K562 (cell line): ENCODE data around the gene OTUB2. TPM values are rescaled to one million over a fixed set of nuclear protein-coding genes. Genes with fewer than 3 reads are reported as not detected.

Experiments
- ATAC-seq: fragments of 200-7000 bp; cut with Tn5 transposase; 3 replicates; pipeline ENCODE4 v1.9.1; 2020; ENCODE audit warnings: moderate library complexity
- BruUV-seq: library from RNA; stranded (reverse); fragments of 400-500 nt; replicated peaks from 2 replicates; lab custom pipeline; 2021; lab: Mats Ljungman, UMichigan
- CTCF ChIA-PET: fragments of 300-600 bp; formaldehyde crosslinking; extraction: SDS; loops from one replicate; lab custom pipeline; 2021; ENCODE audit warnings: low intra/inter-chr PET ratio; lab: Yijun Ruan, JAX
- POLR2A ChIA-PET: fragments of 300-600, 350-650 bp; sonication (Branson Sonifier 250); formaldehyde crosslinking; extraction: SDS; loops from one replicate; lab custom pipeline; 2021; ENCODE audit warnings: antibody characterized with exemption, inconsistent platforms; lab: Yijun Ruan, JAX
- DNase-seq, 4 experiments: peaks; one replicate each; pipeline versions ENCODE4 v3.0.0 to v3.0.0-alpha.2; 2011 to 2018; ENCODE audit warnings: low spot score in 3 of 4, mixed read lengths in 3 of 4; ENCODE audit errors: extremely low read depth in 1 of 4
- FAIRE-seq: peaks from 2 replicates; lab custom pipeline; 2011; peaks lifted over from hg19 to GRCh38; lab: Jason Lieb, UNC
- H2AFZ ChIP-seq: 2 replicates; pipeline ENCODE4 v1.6.0; 2011; ENCODE audit warnings: low read depth, low read length, control low read depth, inconsistent platforms
- H3K27ac ChIP-seq: fragments of 200-600 bp; 3 replicates; pipeline ENCODE4 v1.8.0; 2011; ENCODE audit warnings: low read depth, mild to moderate bottlenecking, control low read depth, inconsistent platforms, low read length, moderate library complexity, mixed read lengths; ENCODE audit errors: extremely low read depth
- H3K27me3 ChIP-seq, 2 experiments: fragments of 300-600 bp in 1 of 2; 2 replicates in 1 of 2; 3 replicates in 1 of 2; pipeline versions ENCODE4 v1.6.0 to v1.8.0; 2011; ENCODE audit warnings: inconsistent platforms in 2 of 2, low read length in 2 of 2, mild to moderate bottlenecking in 1 of 2, mixed read lengths in 1 of 2, moderate library complexity in 1 of 2; ENCODE audit not compliant: control insufficient read depth in 2 of 2, insufficient read depth in 2 of 2
- H3K36me3 ChIP-seq: fragments of 300-600 bp; 3 replicates; pipeline ENCODE4 v1.8.0; 2011; ENCODE audit warnings: mild to moderate bottlenecking, low read length, inconsistent platforms; ENCODE audit not compliant: control insufficient read depth, insufficient read depth
- H3K4me1 ChIP-seq, 2 experiments: fragments of 200-600 bp in 1 of 2; replicated peaks in 1 of 2; 2 replicates in 1 of 2; 3 replicates in 1 of 2; pipeline versions ENCODE4 v1.5.1 to v1.8.0; 2011; ENCODE audit warnings: inconsistent platforms in 2 of 2, low read length in 2 of 2, mild to moderate bottlenecking in 1 of 2, mixed read lengths in 1 of 2, moderate library complexity in 1 of 2; ENCODE audit not compliant: control insufficient read depth in 2 of 2, insufficient read depth in 2 of 2
- H3K4me2 ChIP-seq: 2 replicates; pipeline ENCODE4 v1.6.1; 2011; ENCODE audit warnings: low read length, control low read depth, inconsistent platforms, mixed read lengths; ENCODE audit not compliant: insufficient read depth
- H3K4me3 ChIP-seq: fragments of 200-600 bp; sonication (generic), shearing (Covaris generic); 2 replicates; pipeline ENCODE4 v1.5.1; 2016; ENCODE audit warnings: control low read depth, inconsistent platforms
- H3K79me2 ChIP-seq: fragments of 200-600 bp; 3 replicates; pipeline ENCODE4 v1.8.0; 2011; ENCODE audit warnings: low read length, inconsistent platforms; ENCODE audit not compliant: control insufficient read depth, insufficient read depth
- H3K9ac ChIP-seq, 2 experiments: 2 replicates each; pipeline versions ENCODE4 v1.6.0 to v1.6.1; 2011; ENCODE audit warnings: low read depth in 2 of 2, low read length in 2 of 2, control low read depth in 1 of 2, inconsistent platforms in 1 of 2, mild to moderate bottlenecking in 1 of 2, mixed read lengths in 1 of 2; ENCODE audit not compliant: insufficient read depth in 1 of 2
- H3K9me1 ChIP-seq: one replicate; pipeline ENCODE4 v1.6.0; 2011; ENCODE audit warnings: inconsistent platforms, mild to moderate bottlenecking, low read length, moderate library complexity; ENCODE audit not compliant: control insufficient read depth, insufficient read depth
- H3K9me3 ChIP-seq: replicated peaks from 2 replicates; pipeline ENCODE4 v1.5.1; 2011; ENCODE audit warnings: low read depth, low read length, inconsistent platforms; ENCODE audit not compliant: control insufficient read depth, insufficient read depth
- H4K20me1 ChIP-seq: replicated peaks from 2 replicates; pipeline ENCODE4 v1.6.1; 2011; ENCODE audit warnings: low read length, inconsistent platforms, mixed read lengths; ENCODE audit not compliant: control insufficient read depth, insufficient read depth
- BRF1 ChIP-seq: IDR thresholded peaks from 3 replicates; pipeline ENCODE4 v1.6.1; 2011; ENCODE audit warnings: borderline replicate concordance, mild to moderate bottlenecking; ENCODE audit not compliant: insufficient read length; ENCODE audit errors: extremely low read depth
- ERF ChIP-seq: fragments of 450-650 bp; formaldehyde crosslinking; IDR thresholded peaks from 2 replicates; pipeline ENCODE4 v1.4.0; 2020; ENCODE audit warnings: mild to moderate bottlenecking, mixed read lengths
- HMGN3 ChIP-seq: IDR thresholded peaks from 2 replicates; pipeline ENCODE4 v1.6.1; 2011; ENCODE audit warnings: borderline replicate concordance, low read depth, mild to moderate bottlenecking, mixed read lengths, low read length; ENCODE audit not compliant: insufficient read length; ENCODE audit errors: extremely low read depth
- IRF9 ChIP-seq: fragments of 450-650 bp; IDR thresholded peaks from 2 replicates; pipeline ENCODE4 v1.6.1; 2016; ENCODE audit warnings: missing biosample characterization, missing genetic modification characterization
- KDM2B ChIP-seq: fragments of 250-450 bp; sonication (Bioruptor Pico); IDR thresholded peaks from 2 replicates; pipeline ENCODE4 v1.8.0; 2021; ENCODE audit warnings: mild to moderate bottlenecking, moderate library complexity
- KLF6 ChIP-seq: fragments of 250-450 bp; sonication (Bioruptor Pico); IDR thresholded peaks from 2 replicates; pipeline ENCODE4 v1.4.0; 2020; ENCODE audit warnings: mild to moderate bottlenecking, moderate library complexity, borderline replicate concordance
- MTA1 ChIP-seq: fragments of 450-650 bp; IDR thresholded peaks from 2 replicates; pipeline ENCODE4 v1.6.1; 2017; ENCODE audit warnings: borderline replicate concordance
- PRDM10 ChIP-seq: fragments of 450-650 bp; IDR thresholded peaks from 2 replicates; pipeline ENCODE4 v1.6.1; 2018; ENCODE audit not compliant: partially characterized antibody
- ZNF586 ChIP-seq: fragments of 450-650 bp; formaldehyde crosslinking; conservative IDR thresholded peaks from 2 replicates; pipeline ENCODE4 v1.4.0; 2020; ENCODE audit warnings: mild to moderate bottlenecking, moderate library complexity
- ZNF655 ChIP-seq: fragments of 250-450 bp; sonication (Bioruptor Pico); IDR thresholded peaks from 2 replicates; pipeline ENCODE4 v1.5.0; 2021
- ZNF76 ChIP-seq: fragments of 250-450 bp; sonication (Bioruptor Pico); IDR thresholded peaks from 2 replicates; pipeline ENCODE4 v1.4.0; 2020; ENCODE audit warnings: mild to moderate bottlenecking, moderate library complexity, borderline replicate concordance
- ZNF785 ChIP-seq: fragments of 250-450 bp; sonication (Bioruptor Pico); IDR thresholded peaks from 2 replicates; pipeline ENCODE4 v1.4.0; 2020; ENCODE audit warnings: mild to moderate bottlenecking
- WGBS: fragments of 100-300 bp; shearing (Covaris generic); methylation state at CpG from one replicate; pipeline ENCODE4 v1.1.6; 2016; ENCODE audit warnings: low coverage, mixed read lengths; ENCODE audit not compliant: insufficient coverage; ENCODE audit errors: missing lambda C conversion rate; 5-methylcytosine and 5-hydroxymethylcytosine counted together
- in situ Hi-C: fragments of 300-500 bp; cut with MboI; formaldehyde crosslinking; loops from 4 replicates; pipeline ENCODE4 v1.15.0; 2018; ENCODE audit warnings: inconsistent platforms, mixed read lengths
- intact Hi-C: fragments of 100-400 bp; cut with micrococcal nuclease; formaldehyde crosslinking; loops from 2 replicates; pipeline ENCODE4 v1.14.2; 2022
- polyA plus RNA-seq, 8 experiments: library from polyadenylated mRNA; depleted of rRNA in 4 of 8; stranded (reverse) in 5 of 8; unstranded in 3 of 8; fragments of >200 nt; fragmentation: Nextera tagmentation in 2 of 8; fragmentation: Illumina TruSeq in 1 of 8; extraction: Ambion mirVana in 2 of 8; extraction: Trizol in 1 of 8; gene quantifications; 2 replicates each; pipeline versions ENCODE4 v1.2.1 to v1.2.3, GENCODE V29; 2011 to 2014; ENCODE audit warnings: inconsistent platforms in 1 of 8, missing spikeins in 1 of 8
- total RNA-seq, 7 experiments: library from RNA; depleted of rRNA in 6 of 7; stranded (reverse); fragments of >200 nt in 6 of 7; fragmentation: Illumina TruSeq in 2 of 7; extraction: Trizol in 2 of 7; gene quantifications; 2 replicates each; pipeline versions ENCODE4 v1.2.1 to v1.2.3, GENCODE V29; 2011 to 2021; ENCODE audit warnings: low replicate concordance in 1 of 7

The OTUB2 gene
- total and polyA plus RNA-seq, 9 of the 15 experiments (the other 6 are each of a cell fraction or from before 2014, with no cell fraction given), result 0.01 to 0.31 (median 0.11) TPM

GRCh38 chr14:94040247-94040646 is 14.1 kb downstream of the OTUB2 start (continued):
- TF ChIP-seq BRF1 (no peak), HMGN3 (no peak), ZNF586 (CRISPR knock-in tag) (no peak), IRF9 (no peak), KDM2B (no peak)
- TF ChIP-seq, all 486 proteins: peak for 0

- BruUV-seq, result no TSS peak
- in situ Hi-C loops, result no loop called here
- CTCF ChIA-PET, result no interaction called here
These were observed 14.7 kb downstream of the OTUB2 start for GRCh38 chr14:94040796-94041195.

More at GRCh38 chr14:94040796-94041195, 14.7 kb downstream of the OTUB2 start:
- no peak overlapping the region for H3K27ac ChIP-seq
- no peaks in the 10 kb centered on the region for H3K79me2 ChIP-seq
- H3K4me2 ChIP-seq, result no peak overlapping the region
- H3K4me3 ChIP-seq, result no peak overlapping the region
- peaks cover 9% of the 10 kb centered on the region; the same call in 1 of the 3 replicates for H3K36me3 ChIP-seq
- H3K27me3 ChIP-seq, result peaks cover 4 to 15% of the 10 kb centered on the region in 2 experiments; a peak in 4 of 5 replicates
- no peaks in the 10 kb centered on the region for H3K9me1 ChIP-seq
- H4K20me1 ChIP-seq, result no peaks in the 10 kb centered on the region; the same call in 1 of the 2 replicates
- ATAC-seq, result no peak
- no peak for DNase-seq
- H3K9ac ChIP-seq, result no peak overlapping the region
- TF ChIP-seq ZNF76 (CRISPR knock-in tag), result no peak
- no peak for TF ChIP-seq MTA1
- TF ChIP-seq ZNF785 (CRISPR knock-in tag), result no peak
- TF ChIP-seq PRDM10, result no peak
- TF ChIP-seq KLF6 (CRISPR knock-in tag), result no peak
- TF ChIP-seq ERF (CRISPR knock-in tag), result no peak
- TF ChIP-seq ZNF655, result no peak
- H3K9me3 ChIP-seq, result no peaks in the 10 kb centered on the region
- POLR2A ChIA-PET, result interaction anchor here (0.7 kb wide), 1 partner anchor 73 kb away, joined by 3 read pairs; no protein-coding TSS in a partner anchor
- no peak overlapping the region for H2AFZ ChIP-seq
- FAIRE-seq, result no peak
- peaks cover 0 to 6% of the 10 kb centered on the region in 2 experiments; a peak in 2 of 5 replicates for H3K4me1 ChIP-seq
- WGBS, result 0% methylated on average over 3 of the region's 13 CpGs
- intact Hi-C loops, result no loop called here
